SIG-M5 treated with dmso at 0.1 percent for 504 hours (cell line): ENCODE measurements around the gene SLC2A9.
A peak's percentile ranks its signal among the peaks of the same experiment; 100 is the strongest.
"Not testable (repeated sequence)": the region's sequence is repeated elsewhere in the genome, so short reads cannot be mapped to it uniquely, and the experiment has no call there.

ENCODE experiments used
- DNase-seq: peaks from one replicate; lab custom pipeline; 2025; ENCODE audit not compliant: unreplicated experiment; lab: John Stamatoyannopoulos, UW

SLC2A9 gene

DNA sequence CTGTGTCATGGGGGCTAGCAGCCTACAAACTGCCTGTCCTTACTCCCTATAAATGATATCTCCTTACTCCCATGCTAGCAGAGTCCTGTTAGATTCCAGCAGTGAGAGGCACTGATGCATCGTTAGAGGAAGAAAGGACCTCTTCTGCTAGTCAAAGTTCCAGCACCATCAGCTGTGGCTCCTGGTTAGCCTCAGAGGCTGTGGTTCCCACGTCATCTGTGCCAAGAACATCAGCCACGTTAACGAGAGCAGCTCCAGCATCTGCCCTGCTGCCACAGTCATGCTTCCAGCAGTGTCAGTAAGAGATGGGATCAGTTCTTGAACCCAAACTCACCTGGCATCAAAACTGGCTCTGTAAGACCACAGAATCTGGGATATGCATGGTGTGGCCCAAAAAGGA lies 88.5 kb downstream of the SLC2A9 start:
- no peak for DNase-seq

DNA sequence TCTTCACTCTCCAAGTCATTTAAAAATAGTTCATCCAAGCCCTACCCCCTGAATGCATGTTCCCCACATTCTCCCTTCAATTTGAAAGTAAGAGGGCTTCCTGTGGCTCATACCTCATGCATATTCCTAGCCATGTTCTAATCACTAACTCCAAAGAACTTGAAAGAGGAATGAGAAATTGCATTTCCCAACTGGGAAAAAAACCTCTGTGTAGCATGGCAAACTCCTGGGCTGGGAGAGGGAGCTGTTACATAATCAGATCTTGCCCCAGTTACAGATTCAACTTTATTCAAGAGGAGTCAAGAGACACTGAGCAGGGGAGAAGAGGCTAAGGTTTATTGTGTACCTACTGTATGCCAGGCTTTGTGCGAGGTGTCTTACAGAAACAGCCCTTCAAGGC lies 90.2 kb downstream of the SLC2A9 start:
- no peak for DNase-seq

DNA sequence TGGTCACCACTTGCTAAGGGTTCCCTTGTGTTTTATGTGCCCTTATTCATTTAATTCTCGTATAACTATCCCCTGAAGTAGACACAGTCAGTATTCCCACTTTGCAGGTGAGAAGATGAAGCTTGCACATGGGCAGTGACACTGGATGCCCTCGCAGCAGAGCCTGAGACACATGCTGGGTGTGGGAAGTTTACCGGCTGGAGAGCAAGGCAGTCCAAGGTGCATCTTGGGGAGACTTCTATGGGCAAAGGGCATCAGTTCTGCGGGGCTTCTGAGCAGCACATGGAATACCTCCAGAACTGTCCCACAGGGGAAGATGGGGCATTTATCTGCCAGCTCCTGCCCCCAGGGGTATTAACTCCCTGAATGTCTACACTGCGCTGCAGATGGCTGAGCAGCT lies 92.2 kb downstream of the SLC2A9 start:
- no peak for DNase-seq

DNA sequence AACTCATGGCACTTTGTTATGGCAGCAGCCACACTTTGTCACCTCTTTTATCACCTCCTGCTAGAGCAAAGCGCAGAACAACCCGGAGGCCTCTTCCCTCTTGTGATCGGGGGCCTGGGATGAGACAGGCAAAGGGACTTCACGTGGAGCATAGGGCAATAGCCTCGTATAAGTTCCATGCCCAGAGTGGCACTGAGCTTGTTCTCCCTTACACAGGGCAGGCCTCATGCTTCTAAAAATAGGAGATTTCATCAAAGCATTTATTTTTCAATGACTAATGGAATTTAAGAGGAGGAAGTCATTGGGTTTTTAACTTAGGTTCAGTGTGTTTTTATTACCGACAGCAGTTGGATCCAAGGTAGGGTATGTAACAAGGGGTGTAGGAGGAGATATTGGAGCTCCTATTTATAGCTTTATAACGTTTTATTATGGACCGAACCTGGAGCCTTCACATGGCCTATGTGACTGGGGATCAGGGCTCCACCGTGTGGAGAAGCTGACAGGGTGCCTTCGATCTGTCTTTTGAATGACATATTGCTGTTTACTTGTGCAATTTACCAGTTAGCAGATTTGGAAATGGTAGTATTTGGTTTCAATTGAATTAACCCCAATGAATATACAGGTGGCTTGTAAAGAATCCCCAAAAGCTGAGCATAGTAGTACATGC lies 93.8 kb downstream of the SLC2A9 start:
- peak; percentile 9 for DNase-seq

DNA sequence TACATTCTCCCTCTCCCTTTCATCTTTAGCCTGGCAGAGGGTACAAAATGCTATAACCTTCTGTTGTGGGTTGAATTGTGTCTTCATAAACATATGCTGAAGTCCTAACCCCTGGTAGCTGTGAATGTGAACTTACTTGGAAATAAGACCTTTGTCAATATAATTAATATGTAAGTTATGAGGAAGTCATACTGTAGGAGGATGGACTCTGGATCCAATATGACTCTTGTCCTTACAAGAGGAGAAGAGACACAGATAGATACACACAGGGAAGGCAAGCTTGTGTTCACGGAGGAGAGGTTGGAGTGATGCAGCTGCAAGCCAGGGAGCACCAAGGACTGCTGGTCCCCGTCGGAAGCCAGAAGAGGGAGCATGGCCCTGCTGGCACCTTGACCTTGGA lies 94.7 kb downstream of the SLC2A9 start:
- no peak for DNase-seq

DNA sequence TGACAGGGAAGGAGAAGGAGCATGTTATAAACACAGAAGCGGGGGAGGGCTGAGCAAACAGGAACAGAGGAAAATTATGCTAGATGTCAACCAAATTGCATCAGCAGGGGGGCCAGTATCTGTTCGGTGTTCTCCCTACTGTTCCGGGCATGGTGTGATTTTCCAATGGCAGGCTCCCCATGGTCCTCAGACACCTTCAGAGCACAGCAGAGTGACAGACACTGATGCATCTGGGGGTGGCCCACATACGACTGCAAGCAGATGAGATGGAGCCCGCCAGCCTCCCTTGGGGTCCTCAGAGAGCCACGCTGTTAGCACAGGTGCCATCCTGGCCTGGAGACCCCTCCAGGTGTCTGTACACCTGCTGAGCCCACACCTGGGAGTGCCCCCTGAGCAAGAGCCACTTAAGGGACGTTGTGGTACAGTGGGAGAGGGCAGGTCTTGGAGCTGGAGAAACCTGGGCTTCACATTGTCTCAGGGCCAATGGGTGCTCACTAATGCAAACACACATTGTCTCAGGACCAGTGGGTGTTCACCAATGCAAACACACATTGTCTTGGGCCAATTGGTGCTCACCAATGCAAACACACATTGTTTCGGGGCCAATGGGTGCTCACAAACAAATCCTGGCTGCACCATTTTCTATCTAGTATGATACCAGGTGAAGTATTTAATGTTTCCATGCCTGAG lies 95.4 kb downstream of the SLC2A9 start:
- no peak for DNase-seq

DNA sequence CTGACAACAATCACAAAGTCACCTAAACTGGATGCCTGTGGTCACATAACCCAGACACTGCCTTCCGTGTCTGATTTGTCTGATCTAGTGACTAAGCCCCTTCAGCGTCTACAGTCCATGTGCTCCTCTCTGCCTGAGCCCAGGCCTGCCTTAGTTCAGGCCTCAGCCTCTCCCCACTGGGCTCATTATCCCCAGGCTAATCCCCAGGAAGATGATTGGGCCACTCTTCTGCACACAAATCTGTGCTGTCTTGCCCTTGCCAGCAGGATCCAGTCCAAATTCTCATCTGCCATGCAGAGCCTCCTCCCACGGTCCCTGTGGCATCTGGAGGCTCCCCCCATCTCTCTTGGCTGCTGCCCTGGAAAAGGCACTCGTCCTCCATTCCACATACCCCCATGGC lies 96.5 kb downstream of the SLC2A9 start:
- DNase-seq: no peak

DNA sequence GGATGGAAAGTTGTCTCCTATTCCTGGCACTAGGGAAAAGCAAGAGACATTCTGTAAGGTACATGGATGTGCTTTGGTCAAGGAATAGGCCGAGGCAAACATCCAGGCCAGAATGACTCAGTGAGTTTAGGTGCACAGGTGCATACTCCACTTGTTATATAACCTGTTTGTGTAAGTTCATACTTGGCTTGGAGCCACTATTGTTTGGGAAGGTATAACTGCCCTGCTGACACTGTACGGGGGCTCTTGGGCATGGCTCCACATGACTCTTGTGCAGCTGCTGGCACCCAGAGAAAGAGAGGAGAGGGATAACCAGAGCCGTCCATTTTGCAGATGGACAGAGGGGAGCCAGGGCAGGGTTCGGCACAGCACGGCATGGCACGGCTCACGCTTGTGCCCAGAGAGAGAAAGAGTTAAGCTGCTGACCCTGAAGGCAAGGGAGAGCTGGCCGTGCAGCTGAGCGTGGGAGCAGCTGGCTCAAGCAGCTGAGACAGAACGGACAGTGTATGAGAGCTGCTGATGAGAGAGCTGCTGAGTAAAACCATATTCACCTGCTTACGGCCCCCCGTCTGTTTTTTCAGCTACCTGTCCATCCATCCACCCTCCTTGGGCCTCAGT lies 98.0 kb downstream of the SLC2A9 start:
- no peak for DNase-seq

DNA sequence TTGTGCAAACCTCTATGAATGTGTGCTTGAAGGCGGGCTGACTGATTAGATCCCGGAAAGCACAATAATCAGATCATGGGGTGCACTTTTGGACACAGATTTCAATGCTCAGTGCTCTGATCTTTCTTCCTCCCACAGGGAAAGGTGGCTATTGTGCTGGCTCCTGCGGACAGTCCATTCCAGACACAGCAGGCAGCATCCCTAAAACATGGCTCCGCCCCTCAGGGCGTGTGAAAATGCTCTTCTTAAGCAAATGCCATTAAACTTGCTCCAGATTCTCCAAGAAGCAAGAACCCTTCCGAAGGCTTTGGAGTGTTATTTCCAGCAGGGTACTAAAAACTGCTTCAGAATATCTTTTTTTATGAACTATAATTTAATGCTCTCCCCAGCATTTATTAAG lies 100.0 kb downstream of the SLC2A9 start:
- DNase-seq: no peak

DNA sequence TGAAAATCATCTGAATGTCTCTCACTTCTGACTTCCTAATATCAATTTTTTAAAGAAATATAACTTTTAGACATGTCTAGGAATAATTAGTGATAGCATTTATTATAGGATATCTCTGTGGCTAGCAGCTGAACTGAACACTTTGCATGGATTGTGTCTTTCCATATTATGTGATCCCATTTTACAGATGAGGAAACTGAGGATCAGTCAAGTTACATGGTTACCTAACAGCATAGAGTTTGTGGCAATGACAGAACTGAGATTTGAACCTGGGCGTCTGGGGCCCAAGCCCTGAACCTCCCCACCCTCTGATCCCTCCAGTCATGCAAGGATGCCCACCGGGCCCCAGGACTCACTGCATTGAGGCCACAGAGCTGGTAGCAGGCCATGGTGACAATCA lies 101.3 kb downstream of the SLC2A9 start:
- no peak for DNase-seq

DNA sequence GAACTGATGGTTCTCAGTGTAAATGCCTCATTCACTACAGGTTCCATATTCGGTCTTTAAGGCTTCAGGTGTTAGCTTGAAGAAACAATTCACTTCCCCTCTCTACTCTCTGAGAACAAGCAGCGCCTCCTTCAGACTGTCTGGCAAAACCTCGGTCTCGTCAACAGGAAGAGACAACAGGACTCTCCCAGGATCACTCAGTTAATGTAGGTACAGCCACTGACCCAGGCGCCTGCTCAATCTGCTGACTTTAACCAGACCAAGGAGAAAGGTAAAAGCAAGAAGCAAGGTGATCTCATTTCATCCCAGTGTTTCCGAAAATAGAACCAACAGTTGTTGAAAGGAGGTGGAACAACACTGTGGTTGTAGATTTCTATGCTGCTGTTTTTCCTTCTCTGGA lies 102.2 kb downstream of the SLC2A9 start:
- DNase-seq: no peak

DNA sequence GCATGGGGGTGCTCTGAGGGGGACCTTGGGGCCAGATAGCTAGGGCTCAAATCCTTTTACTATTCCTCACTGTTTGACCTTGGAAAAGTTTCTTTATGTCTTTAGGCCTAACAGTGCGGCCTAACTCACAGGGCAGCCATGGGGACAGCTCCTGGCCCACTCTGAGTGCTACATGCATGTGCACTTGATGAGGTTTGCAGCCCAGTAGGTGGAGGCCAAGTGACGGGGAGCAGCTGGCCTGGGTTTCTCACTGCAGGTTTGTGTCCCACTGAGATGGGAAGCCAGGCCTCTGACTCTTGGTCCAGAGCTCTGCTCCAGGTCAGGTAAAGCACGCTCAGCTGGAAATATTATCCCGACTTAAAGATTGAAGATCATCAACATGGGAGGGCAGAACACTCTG lies 102.8 kb downstream of the SLC2A9 start:
- no peak for DNase-seq

DNA sequence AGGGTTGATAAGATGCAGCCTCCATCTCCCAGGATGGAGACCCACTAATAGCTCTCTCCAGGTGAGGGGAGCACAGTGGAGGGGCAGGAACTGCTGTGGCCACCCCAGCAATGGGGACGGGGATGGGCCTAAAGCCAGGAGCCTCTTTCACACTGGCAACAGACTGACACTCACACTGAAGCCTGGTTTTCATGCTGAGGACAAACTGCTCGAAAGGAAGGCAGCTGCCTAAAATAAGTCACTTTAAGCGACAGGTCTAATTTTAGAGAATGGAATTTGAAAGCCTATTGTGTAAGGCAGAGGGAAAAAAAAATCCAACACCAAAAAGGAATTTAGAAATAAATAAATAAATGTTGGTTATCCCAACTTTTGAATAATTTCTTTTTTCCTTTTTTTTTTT lies 104.4 kb downstream of the SLC2A9 start:
- no peak for DNase-seq

DNA sequence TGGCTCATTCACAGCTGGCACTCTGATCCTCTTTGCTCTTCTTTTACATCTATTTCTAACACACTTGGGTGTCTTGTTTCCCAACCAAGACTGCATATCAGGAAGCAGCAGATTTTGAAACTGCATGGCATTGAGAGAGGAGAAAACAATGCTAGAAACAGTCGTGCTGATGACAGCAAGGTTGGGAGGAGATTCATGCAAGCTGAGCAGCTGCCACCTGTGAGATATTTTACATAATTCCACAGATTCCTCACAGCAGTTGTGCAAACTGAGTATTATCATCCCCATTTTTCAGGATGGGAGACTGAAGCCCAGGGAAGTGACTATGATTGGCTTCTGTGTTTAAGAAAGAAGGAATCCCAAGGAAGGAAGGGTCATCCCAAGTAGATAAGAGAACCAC lies 105.0 kb downstream of the SLC2A9 start:
- no peak for DNase-seq

DNA sequence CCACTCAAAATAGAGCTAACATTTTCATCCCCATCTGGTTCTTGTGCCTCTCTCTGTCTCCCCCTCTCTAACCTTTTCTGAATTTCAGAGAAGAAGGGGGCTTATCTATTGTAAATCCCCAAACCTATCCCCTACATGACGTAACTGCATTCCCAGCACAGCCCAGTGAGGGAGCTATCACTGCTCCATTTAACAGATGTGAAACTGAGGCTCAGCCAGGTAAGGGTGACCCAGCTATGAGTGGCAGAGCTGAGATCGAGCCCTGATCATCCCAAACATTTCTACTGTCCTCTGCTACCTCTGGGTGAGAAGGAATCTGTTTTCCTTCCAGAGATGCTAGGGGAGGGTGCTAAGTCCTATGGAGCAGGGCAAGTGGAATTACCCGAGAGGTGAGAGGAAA lies 107.5 kb downstream of the SLC2A9 start:
- DNase-seq: no peak

DNA sequence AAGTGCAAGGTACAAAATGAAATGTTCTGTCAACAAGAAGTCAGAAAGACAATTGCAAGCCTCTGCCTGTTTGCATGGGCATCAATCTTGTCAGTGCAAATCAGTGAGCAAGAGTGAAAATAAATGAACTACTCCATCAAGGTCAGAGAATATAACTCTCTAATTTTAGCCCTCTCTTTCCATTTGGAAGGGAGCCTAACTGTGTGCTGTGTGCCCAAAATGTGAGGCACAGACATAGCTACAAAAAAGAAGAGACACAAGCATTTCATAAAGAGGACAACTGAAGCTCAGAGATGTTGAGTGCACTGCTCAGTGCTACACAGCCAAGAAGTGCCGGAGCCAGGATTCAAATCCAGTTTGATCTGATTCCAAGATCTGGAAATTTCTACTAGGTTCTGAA lies 114.3 kb downstream of the SLC2A9 start:
- no peak for DNase-seq

DNA sequence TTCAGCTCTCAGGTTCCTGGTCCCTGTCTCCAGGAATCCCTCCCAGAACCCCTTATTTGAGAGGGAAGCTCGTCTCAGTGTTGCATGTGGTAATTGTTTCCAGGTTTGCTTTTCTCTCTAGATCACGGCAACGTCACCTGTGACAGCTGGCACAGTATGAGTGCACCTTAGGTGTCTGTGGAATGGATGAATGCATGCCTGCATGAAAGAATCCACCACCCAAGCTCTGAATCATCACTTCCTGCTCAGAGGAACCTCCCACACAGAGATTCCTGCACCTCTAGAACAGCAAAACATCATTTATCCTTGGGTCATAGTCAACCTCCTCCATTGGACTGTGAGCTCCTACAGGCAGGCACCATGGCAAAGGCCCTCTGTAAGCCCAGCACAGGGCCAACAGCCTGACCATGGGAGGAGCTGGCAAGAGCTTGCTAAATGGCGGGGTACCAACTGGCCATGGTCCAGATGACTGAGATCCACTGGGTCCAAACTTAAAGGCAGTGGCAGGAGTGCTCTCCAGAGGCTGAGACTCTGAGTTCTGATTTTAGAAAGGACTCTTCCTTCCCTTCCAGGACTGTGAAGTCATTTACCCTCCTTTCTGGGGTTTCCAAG lies 116.2 kb downstream of the SLC2A9 start:
- DNase-seq: no peak

DNA sequence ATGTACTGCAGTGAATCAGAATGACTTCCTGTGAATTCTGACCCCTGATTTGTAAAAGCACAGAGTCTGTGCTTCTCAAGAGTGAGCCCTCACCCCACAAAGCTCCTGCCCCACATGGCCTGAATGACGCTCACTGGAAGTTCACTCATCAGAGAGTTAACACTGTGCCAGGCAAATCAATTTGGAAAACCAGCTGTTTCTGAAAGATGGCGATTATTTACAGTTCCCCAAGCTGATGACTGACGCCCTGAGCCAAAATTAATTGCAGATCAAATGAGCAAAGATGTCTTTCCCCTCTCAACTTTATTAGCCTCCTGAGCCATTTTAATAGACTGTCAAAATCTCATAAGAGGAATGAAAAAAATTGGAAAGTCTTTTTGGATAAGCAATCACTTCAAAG lies 118.0 kb downstream of the SLC2A9 start:
- DNase-seq: no peak

DNA sequence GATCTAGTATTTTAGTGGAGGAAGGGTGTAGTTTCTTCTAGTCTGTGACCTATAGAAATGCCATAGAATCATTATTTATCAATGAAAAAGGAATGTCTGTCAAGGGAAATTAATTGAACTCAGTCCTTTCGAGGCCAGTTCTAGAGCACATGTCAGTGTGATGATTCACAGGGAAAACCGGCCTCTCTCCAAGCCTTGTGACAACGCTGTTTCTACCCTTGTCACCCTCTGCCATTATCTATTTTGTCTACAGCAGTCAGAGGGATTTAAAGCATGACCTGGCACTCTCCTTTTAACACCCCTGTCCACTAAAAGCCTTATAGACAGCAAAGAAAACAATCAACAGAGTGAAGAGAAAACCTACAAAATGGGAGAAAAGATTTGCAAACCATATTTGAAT lies 120.0 kb downstream of the SLC2A9 start:
- DNase-seq: no peak

DNA sequence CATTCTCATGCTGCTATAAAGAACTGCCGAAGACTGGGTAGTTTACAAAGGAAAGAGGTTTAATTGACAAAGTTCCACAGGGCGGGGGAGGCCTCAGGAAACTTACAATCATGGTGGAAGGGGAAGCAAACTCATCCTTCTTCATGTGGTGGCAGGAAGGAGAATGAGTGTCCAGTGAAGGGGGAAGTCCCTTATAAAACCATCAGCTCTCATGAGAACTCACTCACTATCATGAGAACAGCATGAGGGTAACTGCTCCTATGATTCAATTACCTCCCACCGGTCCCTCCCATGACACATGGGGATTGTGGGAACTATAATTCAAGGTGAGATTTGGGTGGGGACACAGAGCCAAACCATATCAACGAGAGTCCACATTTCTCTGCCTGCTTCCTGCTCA lies 120.7 kb downstream of the SLC2A9 start:
- DNase-seq: not testable (repeated sequence)

DNA sequence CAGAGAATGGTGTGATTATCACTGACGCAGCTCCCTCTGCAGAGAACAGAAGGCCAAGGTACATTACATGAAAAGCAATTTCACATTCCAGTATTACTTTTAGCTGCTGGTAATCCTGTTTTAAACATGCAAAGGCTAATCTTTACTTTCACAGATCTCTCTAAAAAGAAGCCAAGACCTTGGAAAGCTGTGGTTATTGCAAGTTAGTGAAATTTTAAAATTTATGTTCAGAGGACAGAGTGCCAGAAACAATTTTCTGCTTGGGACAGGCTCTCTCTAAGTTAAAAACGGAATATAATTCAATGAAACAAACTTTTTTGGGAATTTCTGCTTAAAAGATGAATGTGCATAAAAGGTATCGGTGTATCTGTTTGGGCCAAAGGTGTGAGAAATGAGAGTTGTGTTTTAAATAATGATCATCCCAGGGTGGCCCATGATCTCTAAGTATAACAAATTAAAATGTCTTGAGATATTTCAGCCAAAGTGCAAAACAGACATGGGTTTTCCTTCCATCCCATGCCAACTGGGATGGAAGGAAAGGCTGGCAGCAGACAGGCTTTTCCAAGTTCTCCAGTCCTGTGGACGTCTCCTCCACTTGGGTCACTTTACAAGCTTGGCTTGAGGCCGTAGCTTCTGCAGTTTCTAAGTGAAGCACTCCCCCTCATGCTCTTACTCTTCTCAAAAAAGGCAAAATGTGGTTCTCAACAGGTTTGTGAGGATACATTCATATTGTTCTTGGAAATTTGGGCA lies 121.8 kb downstream of the SLC2A9 start:
- no peak for DNase-seq
